ENCODE measurements around the gene RTP5.

GRCh38 chr2:241900251-241901017, 30.9 kb downstream of the RTP5 start:
- TF ChIP-seq CTCF (IDR thresholded peaks at IDR 0.05) (no peak), POLR2A (IDR thresholded peaks at IDR 0.05) (no peak), EP300 (IDR thresholded peaks at IDR 0.05) (no peak), POLR2AphosphoS5 (IDR thresholded peaks at IDR 0.05) (no peak)
